Activated T-helper 1 cell treated with anti-CD3 and anti-CD28 coated beads, Interleukin-12 subunit alpha, Interleukin-12 subunit beta, Interleukin-2, Interleukin-4 antibody, amounts not matched to agents 30 ng/mL and 10 ng/mL and 1 ng/mL, durations not matched to agents 14 hours and 24 hours and 36 hours (primary cell): ENCODE data around the gene DSG1. TPM values are rescaled to one million over a fixed set of nuclear protein-coding genes. Genes with fewer than 3 reads are reported as not detected.
"Not testable (repeated sequence)": the region's sequence is repeated elsewhere in the genome, so short reads cannot be mapped to it uniquely, and the experiment has no call there.

ENCODE experiments used
- DNase-seq: peaks from one replicate; pipeline ENCODE4 v3.0.0; 2021; ENCODE audit warnings: low spot score
- H3K27ac Mint-ChIP-seq: one replicate; pipeline ENCODE4 v1.8.0; 2021; ENCODE audit warnings: mild to moderate bottlenecking, mixed read lengths
- H3K27me3 Mint-ChIP-seq: one replicate; pipeline ENCODE4 v1.8.0; 2022; ENCODE audit warnings: mild to moderate bottlenecking, moderate library complexity, mixed read lengths; ENCODE audit not compliant: insufficient read depth
- H3K36me3 Mint-ChIP-seq: one replicate; pipeline ENCODE4 v1.8.0; 2021; ENCODE audit warnings: low read depth, mixed read lengths
- H3K4me1 Mint-ChIP-seq: one replicate; pipeline ENCODE4 v1.8.0; 2021; ENCODE audit warnings: low read depth, mixed read lengths
- H3K4me3 Mint-ChIP-seq: one replicate; pipeline ENCODE4 v1.8.0; 2021; ENCODE audit warnings: mild to moderate bottlenecking, moderate library complexity, mixed read lengths
- H3K9me3 Mint-ChIP-seq: one replicate; pipeline ENCODE4 v1.8.0; 2021; ENCODE audit warnings: mixed read lengths
- intact Hi-C: fragments of 100-400 bp; cut with micrococcal nuclease; formaldehyde crosslinking; loops from one replicate; pipeline ENCODE4 v1.15.1; 2024
- total RNA-seq: library from RNA; stranded (reverse); gene quantifications from 2 replicates; pipeline ENCODE4 v1.2.3, GENCODE V29; 2022

The DSG1 gene
- total RNA-seq, 1 donor from 2014 or later = not detected

DNA sequence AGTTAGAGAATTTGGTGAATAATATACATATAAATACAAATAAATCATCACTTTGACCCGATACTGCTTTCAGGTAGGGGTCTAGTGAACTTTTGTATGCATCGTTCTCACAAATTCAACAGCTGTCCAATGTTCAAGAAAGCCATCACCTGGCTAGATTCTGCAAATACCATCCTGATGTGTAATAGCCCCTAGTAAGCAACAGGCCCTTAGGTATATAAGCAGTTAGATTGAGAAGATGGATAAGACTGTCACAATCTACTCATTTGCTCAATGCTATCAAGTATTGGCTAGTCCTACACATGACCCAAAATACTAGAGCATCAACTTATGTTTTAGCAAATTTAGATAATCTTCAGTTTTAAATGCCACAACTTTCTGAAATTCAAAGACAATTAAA is 20.7 kb upstream of the DSG1 start:
- no peak overlapping the region for H3K27ac Mint-ChIP-seq
- no peak for DNase-seq
- no peaks in the 10 kb centered on the region for H3K36me3 Mint-ChIP-seq
- no peaks in the 10 kb centered on the region for H3K4me1 Mint-ChIP-seq
- peaks cover 6% of the 10 kb centered on the region for H3K9me3 Mint-ChIP-seq
- intact Hi-C loops = no loop called here
- no peaks in the 10 kb centered on the region for H3K27me3 Mint-ChIP-seq
- no peak overlapping the region for H3K4me3 Mint-ChIP-seq

DNA sequence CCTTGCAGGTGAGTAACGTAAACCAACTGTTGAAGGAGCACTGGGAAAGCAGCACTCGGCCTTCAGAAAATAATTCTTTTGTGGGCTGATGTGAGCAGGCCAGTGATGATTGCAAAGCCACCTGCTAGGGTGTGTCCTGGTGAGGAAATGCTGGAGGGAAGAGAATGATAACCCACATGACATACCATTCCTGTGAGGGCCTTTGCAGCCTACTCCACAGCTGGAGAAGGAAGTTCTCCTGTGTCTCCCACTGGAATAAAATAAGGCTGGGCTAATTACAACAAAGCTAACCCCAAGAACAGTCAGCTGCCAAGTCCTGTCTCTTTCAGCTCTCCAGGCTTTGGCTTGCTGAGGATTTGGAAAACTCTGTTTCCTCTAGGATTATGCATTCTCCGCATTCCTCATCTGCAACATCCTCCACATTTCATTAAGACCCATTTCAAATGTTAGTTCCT is 16.7 kb upstream of the DSG1 start:
- Mint-ChIP-seq H3K4me3 (no peak overlapping the region), H3K27ac (no peak overlapping the region), H3K27me3 (no peaks in the 10 kb centered on the region), H3K9me3 (no peaks in the 10 kb centered on the region), H3K36me3 (no peaks in the 10 kb centered on the region), H3K4me1 (no peaks in the 10 kb centered on the region)
- intact Hi-C loops = no loop called here
- no peak for DNase-seq

DNA sequence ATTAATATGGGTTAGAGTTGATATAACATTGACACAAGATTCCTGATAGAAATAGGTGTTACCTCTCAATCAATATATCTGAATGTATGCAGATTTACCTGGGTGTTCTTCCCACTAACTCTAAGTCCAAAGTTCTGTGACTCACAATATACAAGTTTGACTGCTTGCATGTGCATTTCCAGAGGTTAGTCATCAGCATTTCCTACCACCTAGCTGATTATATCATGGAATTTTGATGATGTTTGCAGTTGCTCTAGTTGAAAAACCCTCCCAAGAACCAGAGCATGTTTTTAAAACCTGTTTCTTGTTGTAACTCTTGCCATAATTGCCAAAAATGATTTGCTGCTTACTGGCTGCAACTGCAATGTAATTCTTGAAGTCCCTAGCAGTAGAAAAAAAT is 15.0 kb upstream of the DSG1 start:
- intact Hi-C loops = no loop called here
- Mint-ChIP-seq H3K4me3 (no peak overlapping the region), H3K4me1 (no peaks in the 10 kb centered on the region), H3K27me3 (no peaks in the 10 kb centered on the region), H3K9me3 (no peaks in the 10 kb centered on the region), H3K27ac (no peak overlapping the region), H3K36me3 (no peaks in the 10 kb centered on the region)
- DNase-seq = no peak

DNA sequence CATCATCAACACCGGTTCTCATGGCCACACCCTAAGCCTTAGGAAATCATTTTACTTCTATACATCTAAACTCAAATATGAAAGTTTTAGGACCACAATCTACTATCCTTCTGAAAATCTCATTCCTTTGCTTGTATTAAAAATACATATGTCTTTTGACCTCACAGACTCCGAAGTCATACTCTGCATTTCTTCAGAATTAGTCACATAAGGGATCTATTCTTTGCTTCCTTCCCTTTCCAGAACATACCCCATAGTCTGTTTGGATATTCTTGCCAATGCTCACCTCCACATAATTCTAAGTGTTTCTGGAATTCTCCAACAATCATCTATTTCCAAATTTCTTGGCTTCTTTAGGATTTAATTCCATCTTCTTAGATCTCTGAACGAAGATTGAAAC is 14.2 kb upstream of the DSG1 start:
- no peak for DNase-seq
- no peaks in the 10 kb centered on the region for H3K27me3 Mint-ChIP-seq
- no peaks in the 10 kb centered on the region for H3K36me3 Mint-ChIP-seq
- intact Hi-C loops = no loop called here
- H3K4me3 Mint-ChIP-seq = no peak overlapping the region
- H3K27ac Mint-ChIP-seq = no peak overlapping the region
- H3K4me1 Mint-ChIP-seq = no peaks in the 10 kb centered on the region
- no peaks in the 10 kb centered on the region for H3K9me3 Mint-ChIP-seq

DNA sequence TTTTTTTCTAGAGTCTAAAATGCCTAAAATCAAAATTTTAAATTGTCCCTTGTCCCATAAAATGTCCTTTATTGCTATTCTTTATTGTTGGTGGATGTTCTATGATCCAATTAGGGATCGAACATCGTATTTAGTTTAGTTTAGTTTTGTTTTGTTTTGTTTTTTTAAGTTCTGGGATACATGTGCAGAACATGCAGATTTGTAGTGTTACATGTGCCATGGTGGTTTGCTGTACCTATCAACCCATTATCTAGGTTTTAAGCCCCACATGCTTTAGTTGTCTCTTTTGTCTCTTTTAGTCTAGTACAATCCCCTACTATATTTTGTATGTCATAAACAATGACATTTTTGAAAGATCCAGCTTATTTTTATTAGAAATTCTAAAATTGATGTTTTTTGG is 8.8 kb upstream of the DSG1 start:
- Mint-ChIP-seq H3K4me1 (no peaks in the 10 kb centered on the region), H3K27ac (no peak overlapping the region), H3K36me3 (no peaks in the 10 kb centered on the region), H3K9me3 (no peaks in the 10 kb centered on the region), H3K4me3 (no peak overlapping the region), H3K27me3 (no peaks in the 10 kb centered on the region)
- no peak for DNase-seq
- intact Hi-C loops = no loop called here

DNA sequence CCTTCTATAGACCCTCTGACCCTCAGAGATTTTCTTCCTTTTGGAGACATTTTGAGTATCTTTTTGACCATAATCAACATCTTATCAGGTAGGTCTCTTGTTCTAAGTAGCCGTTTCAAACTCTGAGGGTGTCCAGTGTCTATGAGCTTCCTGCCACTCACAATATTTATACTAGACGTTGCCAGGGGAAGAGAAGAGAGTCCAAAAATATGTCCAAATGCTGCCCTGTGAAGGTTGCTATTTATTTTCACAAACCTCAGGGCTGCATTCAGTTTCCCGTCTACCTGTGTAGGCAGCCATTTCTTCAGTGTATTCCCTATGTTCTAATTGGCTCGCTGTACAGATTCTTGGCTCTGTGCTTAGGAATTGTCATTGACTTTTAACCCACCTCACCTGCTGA is 986 bp upstream of the DSG1 start:
- DNase-seq = no peak
- intact Hi-C loops = no loop called here
- no peaks in the 10 kb centered on the region for H3K36me3 Mint-ChIP-seq
- H3K4me1 Mint-ChIP-seq = no peaks in the 10 kb centered on the region
- H3K4me3 Mint-ChIP-seq = no peak overlapping the region
- no peak overlapping the region for H3K27ac Mint-ChIP-seq
- no peaks in the 10 kb centered on the region for H3K9me3 Mint-ChIP-seq
- H3K27me3 Mint-ChIP-seq = no peaks in the 10 kb centered on the region

DNA sequence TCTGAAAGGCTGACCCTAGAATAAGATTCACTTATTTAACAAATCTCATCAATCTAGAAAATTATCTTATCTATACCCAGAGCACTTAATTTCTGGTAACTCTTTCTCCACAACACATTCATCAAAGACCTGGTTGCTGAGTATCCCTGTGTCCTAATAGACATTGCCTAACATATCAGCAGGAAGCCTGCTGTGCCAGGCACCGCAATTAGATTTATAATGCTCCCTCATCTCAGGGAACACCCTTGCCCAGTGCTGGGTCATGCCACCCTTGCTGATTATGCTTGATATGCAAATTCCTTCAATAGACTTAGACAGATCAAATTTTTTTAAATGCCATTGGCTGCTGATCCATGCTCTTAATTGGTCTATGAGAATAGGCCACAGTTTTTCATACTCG is 3.8 kb downstream of the DSG1 start:
- Mint-ChIP-seq H3K4me1 (no peaks in the 10 kb centered on the region), H3K9me3 (no peaks in the 10 kb centered on the region), H3K4me3 (no peak overlapping the region), H3K27me3 (no peaks in the 10 kb centered on the region), H3K36me3 (no peaks in the 10 kb centered on the region), H3K27ac (no peak overlapping the region)
- no peak for DNase-seq
- intact Hi-C loops = no loop called here

DNA sequence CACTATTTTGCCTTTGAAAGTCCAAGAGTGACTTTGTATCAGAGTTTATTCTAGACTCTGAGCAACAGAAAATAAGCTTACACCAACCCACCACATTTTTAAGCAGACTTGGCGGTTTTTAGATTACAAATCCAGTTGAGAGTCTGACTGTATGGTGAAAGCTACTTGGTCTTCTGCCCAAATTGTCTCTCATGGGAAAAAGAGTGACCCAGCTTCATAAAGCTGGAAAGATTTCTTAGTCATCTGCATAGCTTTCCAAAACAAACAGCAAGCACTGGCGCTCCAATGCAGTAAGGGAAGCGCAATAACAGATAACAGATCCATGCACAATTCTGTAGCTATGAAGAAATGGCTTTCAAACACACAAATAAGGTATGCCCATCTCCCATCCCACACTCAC is 7.1 kb downstream of the DSG1 start:
- no peaks in the 10 kb centered on the region for H3K9me3 Mint-ChIP-seq
- H3K4me3 Mint-ChIP-seq = no peak overlapping the region
- intact Hi-C loops = no loop called here
- no peak for DNase-seq
- H3K27me3 Mint-ChIP-seq = no peaks in the 10 kb centered on the region
- H3K27ac Mint-ChIP-seq = no peak overlapping the region
- H3K4me1 Mint-ChIP-seq = no peaks in the 10 kb centered on the region
- no peaks in the 10 kb centered on the region for H3K36me3 Mint-ChIP-seq

DNA sequence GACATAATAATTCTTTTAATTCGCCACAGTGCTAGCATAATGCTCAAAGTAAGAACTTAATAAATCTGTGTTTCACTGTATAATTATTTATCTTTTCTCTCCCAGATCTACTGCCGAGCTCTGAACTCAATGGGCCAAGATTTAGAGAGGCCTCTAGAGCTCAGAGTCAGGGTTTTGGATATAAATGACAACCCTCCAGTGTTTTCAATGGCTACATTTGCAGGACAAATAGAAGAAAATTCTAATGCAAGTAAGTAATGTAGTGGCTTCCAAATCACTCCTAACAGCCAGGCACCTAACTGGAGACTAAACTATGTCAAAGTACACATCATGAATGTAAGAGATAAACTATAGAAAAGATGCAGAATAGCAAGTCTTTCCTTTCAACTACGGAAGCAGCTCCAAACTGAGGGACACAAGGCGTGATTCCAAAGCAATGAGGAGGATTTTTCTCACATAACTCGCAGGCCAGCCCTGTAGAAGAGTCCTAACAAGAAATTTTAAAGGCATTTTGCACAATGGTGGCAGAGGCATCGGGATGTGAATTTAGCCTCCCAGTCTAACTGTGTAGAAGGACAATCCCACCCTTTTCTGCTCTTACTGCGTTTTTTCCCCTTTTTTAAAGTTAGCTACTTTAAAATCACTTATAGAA is 12.0 kb downstream of the DSG1 start:
- no peak for DNase-seq
- H3K27me3 Mint-ChIP-seq = no peaks in the 10 kb centered on the region
- H3K36me3 Mint-ChIP-seq = no peaks in the 10 kb centered on the region
- intact Hi-C loops = no loop called here
- H3K4me1 Mint-ChIP-seq = no peaks in the 10 kb centered on the region
- no peaks in the 10 kb centered on the region for H3K9me3 Mint-ChIP-seq
- no peak overlapping the region for H3K4me3 Mint-ChIP-seq
- no peak overlapping the region for H3K27ac Mint-ChIP-seq

DNA sequence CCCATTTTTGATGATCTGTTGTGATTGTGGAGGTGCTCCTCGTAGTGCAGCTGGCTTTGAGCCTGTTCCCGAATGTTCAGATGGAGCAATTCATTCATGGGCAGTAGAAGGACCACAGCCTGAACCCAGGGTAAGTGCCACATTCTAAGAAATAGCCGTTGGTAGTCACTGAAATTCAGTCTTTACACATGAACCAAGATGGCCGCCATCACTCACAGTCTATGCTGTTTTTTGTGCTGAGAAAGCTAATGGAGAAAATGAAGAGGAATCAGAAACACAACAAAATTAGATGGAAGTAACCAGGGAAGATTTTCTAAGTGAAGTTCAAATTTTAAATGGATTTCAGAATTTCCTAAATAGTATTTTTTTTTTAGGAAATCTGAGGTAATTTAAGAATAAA is 25.5 kb downstream of the DSG1 start:
- no peaks in the 10 kb centered on the region for H3K4me1 Mint-ChIP-seq
- no peaks in the 10 kb centered on the region for H3K36me3 Mint-ChIP-seq
- H3K27me3 Mint-ChIP-seq = no peaks in the 10 kb centered on the region
- peaks cover 6% of the 10 kb centered on the region for H3K9me3 Mint-ChIP-seq
- no peak overlapping the region for H3K4me3 Mint-ChIP-seq
- DNase-seq = no peak
- intact Hi-C loops = no loop called here
- no peak overlapping the region for H3K27ac Mint-ChIP-seq

DNA sequence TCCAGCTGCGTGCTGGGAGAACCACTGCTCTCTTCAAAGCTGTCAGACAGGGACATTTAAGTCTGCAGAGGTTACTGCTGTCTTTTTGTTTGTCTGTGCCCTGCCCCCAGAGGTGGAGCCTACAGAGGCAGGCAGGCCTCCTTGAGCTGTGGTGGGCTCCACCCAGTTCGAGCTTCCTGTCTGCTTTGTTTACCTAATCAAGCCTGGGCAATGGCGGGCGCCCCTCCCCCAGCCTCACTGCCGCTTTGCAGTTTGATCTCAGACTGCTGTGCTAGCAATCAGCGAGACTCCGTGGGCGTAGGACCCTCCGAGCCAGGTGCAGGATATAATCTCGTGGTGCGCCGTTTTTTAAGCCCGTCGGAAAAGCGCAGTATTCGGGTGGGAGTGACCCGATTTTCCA is 35.4 kb downstream of the DSG1 start:
- intact Hi-C loops, H3K27me3 Mint-ChIP-seq: not testable (repeated sequence)

DNA sequence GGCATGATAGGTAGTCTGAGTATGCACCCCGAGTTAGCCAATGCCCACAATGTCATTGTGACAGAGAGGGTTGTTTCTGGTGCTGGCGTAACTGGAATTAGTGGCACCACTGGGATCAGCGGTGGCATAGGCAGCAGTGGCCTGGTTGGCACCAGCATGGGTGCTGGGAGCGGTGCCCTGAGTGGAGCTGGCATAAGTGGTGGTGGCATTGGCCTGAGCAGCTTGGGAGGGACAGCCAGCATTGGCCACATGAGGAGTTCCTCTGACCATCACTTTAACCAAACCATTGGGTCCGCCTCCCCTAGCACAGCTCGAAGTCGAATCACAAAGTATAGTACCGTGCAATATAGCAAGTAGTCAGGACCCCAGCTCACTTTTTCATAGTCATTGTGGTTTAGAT is 37.0 kb downstream of the DSG1 start:
- H3K4me1 Mint-ChIP-seq = no peaks in the 10 kb centered on the region

More for the DNA sequence above, 35.4 kb downstream of the DSG1 start:
- not testable (repeated sequence) for H3K4me3 Mint-ChIP-seq, H3K36me3 Mint-ChIP-seq, H3K27ac Mint-ChIP-seq, H3K9me3 Mint-ChIP-seq, H3K4me1 Mint-ChIP-seq, DNase-seq

DNA sequence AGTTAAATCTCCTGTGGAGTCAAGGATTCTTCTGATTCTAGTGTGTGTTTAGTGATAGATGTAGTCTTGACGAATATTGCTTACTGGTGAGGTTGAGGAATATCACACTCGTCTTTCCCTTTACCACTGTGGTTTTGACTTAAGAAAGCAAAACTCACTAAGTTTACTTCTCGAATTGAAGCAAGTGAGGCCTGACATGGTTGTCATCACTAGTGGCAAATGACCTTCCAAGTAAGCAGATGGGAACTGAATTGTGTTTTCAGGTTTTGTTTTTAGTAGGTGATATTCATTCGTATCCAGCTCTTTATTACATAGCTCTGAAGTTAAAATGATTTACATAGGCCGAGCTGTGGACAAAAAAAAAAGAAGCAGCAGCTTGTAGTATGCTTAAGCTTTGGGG is 38.1 kb downstream of the DSG1 start:
- Mint-ChIP-seq H3K9me3 (peaks cover 4% of the 10 kb centered on the region), H3K27ac (no peak overlapping the region), H3K27me3 (no peaks in the 10 kb centered on the region), H3K36me3 (no peaks in the 10 kb centered on the region), H3K4me3 (no peak overlapping the region), H3K4me1 (no peaks in the 10 kb centered on the region)
- intact Hi-C loops = no loop called here
- DNase-seq = no peak

More for the DNA sequence above, 37.0 kb downstream of the DSG1 start:
- Mint-ChIP-seq H3K27me3 (no peaks in the 10 kb centered on the region), H3K27ac (no peak overlapping the region), H3K4me3 (no peak overlapping the region), H3K36me3 (no peaks in the 10 kb centered on the region), H3K9me3 (peaks cover 4% of the 10 kb centered on the region)
- no peak for DNase-seq
- intact Hi-C loops = no loop called here

DNA sequence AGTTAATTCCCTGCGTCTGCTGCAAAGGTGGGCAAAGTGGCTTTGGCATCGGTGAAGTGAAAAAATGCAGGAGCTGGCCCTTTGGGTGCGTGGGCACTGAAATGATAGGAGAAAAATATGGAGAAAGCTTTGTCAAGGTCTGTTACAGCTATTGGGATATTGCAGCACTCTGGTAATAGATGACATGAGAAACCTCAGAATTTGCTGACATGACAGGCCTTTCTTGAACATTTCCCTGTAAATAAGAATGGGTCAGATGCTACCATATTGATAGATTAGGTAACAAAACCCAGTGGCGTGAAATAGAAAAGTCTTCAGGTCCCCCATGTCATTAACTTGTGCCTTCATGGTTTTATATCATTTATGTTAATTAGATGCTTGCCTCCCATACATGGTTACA is 46.2 kb downstream of the DSG1 start:
- no peak for DNase-seq
- H3K4me3 Mint-ChIP-seq = no peak overlapping the region
- peaks cover 11% of the 10 kb centered on the region for H3K9me3 Mint-ChIP-seq
- no peaks in the 10 kb centered on the region for H3K4me1 Mint-ChIP-seq
- no peak overlapping the region for H3K27ac Mint-ChIP-seq
- H3K36me3 Mint-ChIP-seq = no peaks in the 10 kb centered on the region
- intact Hi-C loops = no loop called here
- no peaks in the 10 kb centered on the region for H3K27me3 Mint-ChIP-seq
